D721Med (cell line): ENCODE measurements around the gene SMPDL3A.
"Not testable (repeated sequence)": the region's sequence is repeated elsewhere in the genome, so short reads cannot be mapped to it uniquely, and the experiment has no call there.

ENCODE experiments used
- DNase-seq: peaks from one replicate; pipeline ENCODE4 v3.0.0; 2011; ENCODE audit warnings: low spot score; ENCODE audit not compliant: insufficient read length
- FAIRE-seq: peaks from 2 replicates; lab custom pipeline; 2011; peaks lifted over from hg19 to GRCh38; lab: Jason Lieb, UNC
- TF ChIP-seq, protein P1 (sequence below): IDR thresholded peaks from 2 replicates; pipeline ENCODE4 v1.5.1; 2012; ENCODE audit warnings: mild to moderate bottlenecking, control low read depth; ENCODE audit not compliant: insufficient read depth; ENCODE audit errors: missing control alignments

The SMPDL3A gene

GRCh38 chr6:122789182-122790027 lies at the start of gene SMPDL3A:
Gene SMPDL3A (plus strand): TSS chr6:122789258. CDS start chr6:122789347, 89 bp downstream.
- FAIRE-seq (no peak), DNase-seq (peak; percentile 44)
- TF ChIP-seq, protein P1, sequence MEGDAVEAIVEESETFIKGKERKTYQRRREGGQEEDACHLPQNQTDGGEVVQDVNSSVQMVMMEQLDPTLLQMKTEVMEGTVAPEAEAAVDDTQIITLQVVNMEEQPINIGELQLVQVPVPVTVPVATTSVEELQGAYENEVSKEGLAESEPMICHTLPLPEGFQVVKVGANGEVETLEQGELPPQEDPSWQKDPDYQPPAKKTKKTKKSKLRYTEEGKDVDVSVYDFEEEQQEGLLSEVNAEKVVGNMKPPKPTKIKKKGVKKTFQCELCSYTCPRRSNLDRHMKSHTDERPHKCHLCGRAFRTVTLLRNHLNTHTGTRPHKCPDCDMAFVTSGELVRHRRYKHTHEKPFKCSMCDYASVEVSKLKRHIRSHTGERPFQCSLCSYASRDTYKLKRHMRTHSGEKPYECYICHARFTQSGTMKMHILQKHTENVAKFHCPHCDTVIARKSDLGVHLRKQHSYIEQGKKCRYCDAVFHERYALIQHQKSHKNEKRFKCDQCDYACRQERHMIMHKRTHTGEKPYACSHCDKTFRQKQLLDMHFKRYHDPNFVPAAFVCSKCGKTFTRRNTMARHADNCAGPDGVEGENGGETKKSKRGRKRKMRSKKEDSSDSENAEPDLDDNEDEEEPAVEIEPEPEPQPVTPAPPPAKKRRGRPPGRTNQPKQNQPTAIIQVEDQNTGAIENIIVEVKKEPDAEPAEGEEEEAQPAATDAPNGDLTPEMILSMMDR, result peak; percentile 19

GRCh38 chr6:122740091-122740490 lies 49.0 kb upstream of the SMPDL3A start:
- DNase-seq (no peak), FAIRE-seq (no peak)
- TF ChIP-seq, protein P1, result no peak

DNA sequence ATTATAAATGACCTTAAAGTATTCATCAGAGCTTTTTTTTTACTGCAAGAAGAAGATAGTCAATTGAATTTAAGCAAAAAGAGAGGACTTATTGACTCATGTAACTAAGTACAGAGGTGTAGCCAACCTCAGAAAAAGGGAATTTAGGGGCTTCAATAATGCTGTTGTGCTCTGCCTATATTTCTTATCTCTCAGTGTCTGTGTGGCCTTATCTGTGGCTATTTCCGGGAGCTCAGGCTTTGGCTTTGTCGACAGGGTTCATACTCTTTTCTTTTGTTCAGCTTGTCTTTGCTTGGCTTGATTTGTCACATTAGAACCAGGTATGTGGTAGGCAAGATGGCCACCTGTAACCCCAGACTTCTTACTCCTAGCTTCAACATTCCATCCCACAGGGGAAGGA lies 48.1 kb upstream of the SMPDL3A start:
- FAIRE-seq, result no peak
- no peak for DNase-seq
- TF ChIP-seq, protein P1, result no peak

DNA sequence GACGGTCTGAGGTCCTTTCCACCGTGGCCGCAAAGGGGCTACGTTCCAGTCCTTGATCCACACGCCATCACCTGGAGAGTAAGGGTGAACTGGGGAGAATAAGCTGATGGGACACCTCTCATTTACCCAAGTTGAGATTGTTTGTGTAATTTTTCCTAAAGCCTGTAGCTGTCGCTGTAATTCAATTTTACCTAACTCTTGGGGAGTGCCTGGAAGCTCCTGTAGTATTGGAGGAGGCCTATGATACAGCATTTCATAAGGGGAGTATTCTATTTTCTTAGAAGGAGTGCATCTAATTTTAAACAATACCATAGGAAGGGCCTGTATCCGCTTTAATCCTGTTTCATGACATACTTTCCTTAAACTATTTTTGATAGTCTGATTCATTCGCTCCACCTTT lies 44.8 kb upstream of the SMPDL3A start:
- not testable (repeated sequence) for FAIRE-seq, DNase-seq
- TF ChIP-seq, protein P1, result peak; percentile 20

DNA sequence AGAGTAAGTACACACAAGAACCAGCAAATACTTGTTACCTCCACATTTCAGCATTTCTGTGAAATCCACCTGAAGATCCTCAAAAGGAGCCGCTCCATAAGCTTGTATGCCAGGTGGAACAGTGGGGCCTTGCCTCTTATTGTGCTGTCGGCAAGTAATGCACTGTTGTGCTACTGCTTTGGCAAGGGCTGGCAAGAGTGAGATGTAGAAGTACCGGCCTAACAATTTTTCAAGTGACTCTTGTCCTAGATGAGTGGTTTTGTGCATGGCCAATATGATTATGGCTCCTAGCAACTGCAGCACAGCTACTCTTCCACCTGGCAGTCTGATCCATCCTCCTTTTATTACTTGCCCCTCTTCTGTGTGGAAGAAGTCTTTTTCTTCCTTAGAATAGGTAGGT lies 44.2 kb upstream of the SMPDL3A start:
- FAIRE-seq, DNase-seq: not testable (repeated sequence)

GRCh38 chr6:122746688-122747087 lies 42.4 kb upstream of the SMPDL3A start:
- TF ChIP-seq, protein P1, result no peak
- no peak for FAIRE-seq
- DNase-seq, result no peak

DNA sequence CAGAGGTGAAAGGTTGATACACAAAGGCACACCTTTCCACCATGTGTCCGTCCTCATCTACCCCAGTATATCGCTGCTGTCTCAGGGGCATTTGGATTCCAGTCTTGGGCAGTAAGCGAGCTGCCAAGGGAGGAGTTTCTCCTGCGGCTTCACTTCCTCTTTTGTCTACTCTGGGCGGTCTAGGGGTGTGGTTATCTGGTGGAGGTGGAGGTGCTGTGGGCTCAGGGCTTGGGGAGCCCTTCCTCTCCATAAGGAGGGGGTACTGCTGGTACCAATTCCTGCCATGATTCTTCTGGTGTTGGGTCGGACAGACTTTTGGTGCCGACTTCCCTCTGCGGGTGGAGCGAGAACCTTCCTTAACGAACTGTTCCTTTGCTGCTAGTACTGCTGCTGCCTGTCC lies 41.5 kb upstream of the SMPDL3A start:
- DNase-seq, result no peak
- no peak for FAIRE-seq
- TF ChIP-seq, protein P1, result no peak

DNA sequence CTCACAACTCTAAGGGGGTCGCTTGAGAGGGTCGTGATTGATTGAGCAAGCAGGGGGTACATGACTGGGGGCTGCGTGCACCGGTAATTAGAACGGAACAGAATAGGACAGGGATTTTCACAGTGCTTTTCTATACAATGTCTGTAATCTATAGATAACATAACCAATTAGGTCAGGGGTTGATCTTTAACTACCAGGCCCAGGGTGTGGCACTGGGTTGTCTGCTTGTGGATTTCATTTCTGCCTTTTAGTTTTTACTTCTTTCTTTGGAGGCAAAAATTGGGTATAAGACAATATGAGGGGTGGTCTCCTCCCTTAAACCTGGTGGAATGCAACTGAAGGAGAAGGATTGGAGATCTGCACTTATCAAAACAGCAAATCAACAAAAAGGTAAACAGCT lies 40.1 kb upstream of the SMPDL3A start:
- DNase-seq, FAIRE-seq: not testable (repeated sequence)
